Measurements from ENCODE around the gene LIF.
"Not testable (repeated sequence)": the region's sequence is repeated elsewhere in the genome, so short reads cannot be mapped to it uniquely, and the experiment has no call there.

LIF gene

GRCh38 chr22:30238136-30238535 is 8.4 kb downstream of the LIF start:
- TF ChIP-seq CTCF (IDR thresholded peaks at IDR 0.05; ENCODE audit: insufficient read depth, low read depth, low read length, missing control alignments), result no peak
- H3K4me3 ChIP-seq (ENCODE audit: low read depth, low read length), result no peak overlapping the region
- no peak for DNase-seq (ENCODE audit: low read depth)

GRCh38 chr22:30236875-30237274 is 9.7 kb downstream of the LIF start:
- DNase-seq (ENCODE audit: low read depth), result no peak
- TF ChIP-seq CTCF (IDR thresholded peaks at IDR 0.05; ENCODE audit: insufficient read depth, low read depth, low read length, missing control alignments), result no peak
- no peak overlapping the region for H3K4me3 ChIP-seq (ENCODE audit: low read depth, low read length)

DNA sequence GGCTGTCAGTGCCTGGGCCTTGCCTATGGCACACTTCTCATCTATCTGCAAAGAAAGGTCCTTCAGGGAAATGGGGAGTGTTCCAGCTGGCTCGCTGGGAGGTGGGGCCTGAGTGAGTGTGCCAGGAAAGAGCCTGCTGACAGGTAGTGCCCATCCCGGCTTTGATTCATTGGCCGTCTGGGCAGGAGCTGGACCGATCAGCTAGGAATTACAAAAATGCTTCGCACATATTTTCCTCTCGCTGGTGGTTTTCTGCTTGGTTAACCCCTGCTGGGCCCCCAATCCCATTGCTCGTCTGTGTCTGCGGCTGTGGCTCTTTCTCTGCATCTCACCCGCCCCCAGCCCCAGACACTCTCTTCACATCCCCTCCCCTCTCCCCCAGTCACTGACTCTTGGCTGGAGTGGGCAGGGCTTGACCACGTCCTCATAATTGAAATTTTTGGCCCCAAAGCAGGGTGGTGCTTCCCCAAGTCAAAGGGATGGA is 10.8 kb downstream of the LIF start:
- TF ChIP-seq CTCF (IDR thresholded peaks at IDR 0.05; ENCODE audit: insufficient read depth, low read depth, low read length, missing control alignments), result no peak
- DNase-seq (ENCODE audit: low read depth), result no peak
- H3K4me3 ChIP-seq (ENCODE audit: low read depth, low read length), result no peak overlapping the region

DNA sequence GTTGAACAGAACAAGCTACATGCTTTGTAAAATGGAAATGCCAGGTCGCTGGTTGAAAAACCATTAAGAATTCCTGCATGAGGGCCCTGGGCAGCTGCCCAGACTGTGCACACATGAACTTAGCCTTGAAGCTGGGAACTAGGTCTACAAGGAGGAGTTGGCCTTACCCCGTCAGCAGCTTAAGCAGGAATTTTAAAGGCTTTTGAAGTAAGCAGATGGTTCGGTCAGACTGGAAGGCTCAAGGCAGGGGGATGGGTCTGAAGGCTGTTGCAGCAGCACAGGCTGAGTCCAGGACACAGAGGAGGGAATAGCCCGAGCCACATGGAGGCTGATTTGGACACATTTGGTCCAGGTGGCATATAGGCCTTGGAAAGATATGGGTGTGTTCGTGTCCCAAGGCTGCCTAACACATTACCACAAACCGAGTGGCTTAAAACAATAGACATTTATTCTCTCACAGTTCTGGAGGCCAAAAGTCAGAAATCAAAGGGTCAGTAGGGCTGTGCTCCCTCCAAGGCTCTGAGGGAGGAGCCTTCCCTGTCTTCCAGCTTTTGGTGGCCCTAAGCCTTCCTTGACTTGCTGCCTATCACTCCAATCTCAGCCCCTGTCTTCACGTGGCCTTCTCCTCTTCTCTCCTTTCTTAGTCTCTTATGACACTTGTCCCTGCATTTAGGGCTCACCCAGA is 11.6 kb downstream of the LIF start:
- TF ChIP-seq CTCF (IDR thresholded peaks at IDR 0.05; ENCODE audit: insufficient read depth, low read depth, low read length, missing control alignments), result no peak
- no peak for DNase-seq (ENCODE audit: low read depth)
- H3K4me3 ChIP-seq (ENCODE audit: low read depth, low read length), result no peak overlapping the region

DNA sequence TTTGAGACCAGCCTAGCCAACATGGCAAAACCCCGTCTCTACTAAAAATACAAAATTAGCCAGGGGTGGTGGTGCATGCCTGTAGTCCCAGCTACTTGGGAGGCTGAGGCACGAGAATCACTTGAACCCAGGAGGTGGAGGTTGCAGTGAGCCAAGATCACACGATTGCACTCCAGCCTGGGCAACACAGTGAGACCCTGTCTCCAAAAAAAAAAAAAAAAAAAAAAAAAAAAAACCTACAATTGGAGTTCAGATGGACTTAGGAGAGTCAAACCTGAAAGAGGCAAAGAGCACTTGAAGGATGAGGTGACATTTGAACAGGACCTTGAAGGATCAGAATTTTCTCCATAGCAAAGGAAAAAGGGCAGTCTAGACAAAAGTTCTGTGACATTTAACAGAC is 12.2 kb downstream of the LIF start:
- H3K4me3 ChIP-seq (ENCODE audit: low read depth, low read length); DNase-seq (ENCODE audit: low read depth): not testable (repeated sequence)

DNA sequence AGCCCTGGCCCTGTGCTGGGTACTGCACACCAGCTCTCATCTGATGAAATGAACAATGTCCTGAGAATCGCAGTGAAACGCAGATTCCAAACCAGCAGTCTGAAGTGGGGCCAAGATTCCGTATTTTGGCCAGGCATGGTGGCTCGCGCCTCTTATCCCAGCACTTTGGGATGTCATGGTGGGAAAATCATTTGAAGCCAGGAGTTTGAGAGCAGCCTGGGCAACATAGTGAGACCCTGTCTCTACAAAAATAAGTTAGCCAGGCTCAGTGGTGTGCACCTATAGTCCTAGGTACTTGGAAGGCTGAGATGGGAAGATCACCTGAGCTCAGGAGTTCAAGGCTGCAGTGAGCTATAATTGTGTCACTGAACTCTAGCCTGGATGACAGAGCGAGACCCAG is 13.0 kb downstream of the LIF start:
- TF ChIP-seq CTCF (IDR thresholded peaks at IDR 0.05; ENCODE audit: insufficient read depth, low read depth, low read length, missing control alignments), result no peak
- H3K4me3 ChIP-seq (ENCODE audit: low read depth, low read length), result no peak overlapping the region
- no peak for DNase-seq (ENCODE audit: low read depth)

DNA sequence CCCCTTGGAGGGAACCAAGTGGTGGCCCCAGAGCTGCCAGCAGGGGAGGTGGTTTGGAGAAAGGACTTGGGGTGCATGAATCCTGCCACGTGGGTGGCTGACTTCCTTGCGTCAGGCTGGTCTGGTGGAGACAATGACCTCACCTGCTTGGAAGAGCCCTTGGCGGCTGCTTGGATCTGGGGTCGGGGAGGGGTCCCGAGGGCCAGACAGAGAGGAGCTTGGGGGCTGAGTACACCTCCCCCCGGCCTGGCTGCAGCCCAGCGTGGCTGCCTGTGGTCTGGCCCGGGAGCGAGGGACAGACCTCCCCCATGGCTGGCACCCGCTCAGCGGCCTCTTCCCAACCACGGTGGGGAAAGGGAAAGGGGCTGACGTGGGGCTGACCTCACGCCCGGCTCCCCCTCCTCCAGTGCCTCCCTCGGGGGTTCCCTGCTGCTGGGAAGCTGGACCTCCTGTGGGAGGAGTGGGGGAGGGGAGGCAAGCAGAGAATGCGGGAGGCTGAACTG is 13.8 kb downstream of the LIF start:
- no peak for DNase-seq (ENCODE audit: low read depth)
- TF ChIP-seq CTCF (IDR thresholded peaks at IDR 0.05; ENCODE audit: insufficient read depth, low read depth, low read length, missing control alignments), result no peak
- no peak overlapping the region for H3K4me3 ChIP-seq (ENCODE audit: low read depth, low read length)
